Measurements from ENCODE around the gene PATE2. TPM values are rescaled to one million over a fixed set of nuclear protein-coding genes. Genes with fewer than 3 reads are reported as not detected.

Gene PATE2
- polyA plus RNA-seq: not detected

- H3K27ac ChIP-seq (ENCODE audit: low read depth, low read length): no peak within 1 kb of the TSS
These were observed at the start of gene PATE2 for GRCh38 chr11:125778728-125779127. Gene PATE2 (minus strand): TSS chr11:125778828. CDS start chr11:125778773, 55 bp downstream.

DNA sequence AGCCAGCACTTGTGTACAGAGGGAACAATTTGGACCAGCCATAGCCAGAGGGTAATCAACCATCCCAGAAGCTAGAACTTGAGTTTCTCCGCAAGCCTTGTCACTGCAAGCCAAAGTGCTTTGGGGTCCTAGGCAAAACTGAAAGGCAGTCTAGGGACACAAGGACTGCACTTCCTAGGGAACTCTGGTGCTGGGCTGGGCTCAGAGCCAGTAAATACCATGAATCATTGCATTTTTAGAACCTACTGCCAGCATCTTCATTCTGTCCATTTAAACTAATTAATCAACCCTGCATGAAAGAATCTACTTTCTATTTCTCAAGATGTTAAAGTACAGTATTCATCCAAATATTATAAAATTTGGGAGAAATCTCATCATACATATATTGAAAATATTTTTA is 29.3 kb upstream of the PATE2 start:
- no peak overlapping the region for H3K27ac ChIP-seq (ENCODE audit: low read depth, low read length)
- 88 to 100% (median 95%) methylated on average over 1 of the region's 1 CpG for WGBS, 3 donors

DNA sequence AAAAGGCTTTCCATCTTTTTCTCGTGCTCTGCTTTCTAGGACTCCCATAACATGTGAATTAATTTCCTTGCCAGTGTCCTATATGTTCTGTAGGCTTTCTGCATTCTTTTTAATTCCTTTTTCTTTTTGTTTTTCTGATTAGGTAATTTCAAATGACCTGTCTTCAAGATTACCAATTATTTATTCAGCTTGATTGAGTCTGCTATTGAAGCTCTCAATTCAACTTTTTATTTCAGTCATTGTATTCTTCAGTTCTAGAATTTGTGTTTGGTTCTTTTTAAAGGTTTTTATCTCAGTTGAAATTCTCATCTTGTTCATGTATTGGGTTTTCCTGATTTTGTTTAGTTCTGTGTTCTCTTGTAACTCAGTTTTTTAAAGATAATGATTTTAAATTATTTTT is 23.8 kb upstream of the PATE2 start:
- no peak overlapping the region for H3K27ac ChIP-seq (ENCODE audit: low read depth, low read length)
- 0 to 50% (median 43%) methylated on average over 1 of the region's 1 CpG for WGBS, 3 donors

DNA sequence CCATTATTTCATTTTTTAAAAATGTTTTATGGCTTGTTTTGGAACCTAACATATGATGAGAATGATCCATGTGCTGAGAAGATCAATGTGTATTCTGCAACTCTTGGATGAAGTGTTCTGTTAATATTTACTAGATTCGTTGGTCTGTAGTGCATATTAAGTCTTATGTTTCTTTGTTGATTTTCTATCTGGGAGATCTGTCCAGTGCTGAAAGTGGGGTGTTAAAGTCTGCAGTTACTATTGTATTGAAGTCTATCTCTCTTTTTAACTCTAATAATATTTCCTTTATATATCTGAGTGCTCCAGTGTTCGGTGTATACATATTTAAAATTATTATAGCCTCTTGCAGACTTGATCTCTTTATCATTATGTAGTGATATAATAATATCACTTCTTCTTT is 21.2 kb upstream of the PATE2 start:
- 37 to 58% (median 52%) methylated on average over 2 of the region's 2 CpGs for WGBS, 3 donors
- H3K27ac ChIP-seq (ENCODE audit: low read depth, low read length): no peak overlapping the region

- WGBS, 3 donors: 36 to 53% (median 39%) methylated on average over 4 of the region's 4 CpGs
- no peak overlapping the region for H3K27ac ChIP-seq (ENCODE audit: low read depth, low read length)
These were observed 19.0 kb upstream of the PATE2 start for GRCh38 chr11:125797641-125798040.

DNA sequence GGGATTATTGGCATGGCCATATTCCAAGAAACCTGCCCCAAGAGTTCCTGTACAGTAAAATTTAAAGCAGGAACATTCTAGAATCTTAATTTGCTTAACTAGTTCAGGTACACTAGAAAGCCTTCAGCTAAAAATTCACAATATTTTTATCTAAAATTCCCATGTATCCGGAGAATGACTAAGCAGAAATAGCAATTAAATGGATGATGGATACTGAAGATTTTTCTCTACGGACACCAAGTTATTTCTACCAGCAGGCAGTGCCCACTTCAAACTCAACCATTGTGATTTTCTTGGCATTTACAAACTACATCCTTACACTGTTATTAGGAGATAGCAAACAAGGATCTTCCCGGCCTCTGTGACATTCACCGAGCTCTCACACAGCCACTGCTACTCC is 12.2 kb upstream of the PATE2 start:
- H3K27ac ChIP-seq (ENCODE audit: low read depth, low read length): no peak overlapping the region
- WGBS, 3 donors: 90 to 95% (median 95%) methylated on average over 4 of the region's 4 CpGs

DNA sequence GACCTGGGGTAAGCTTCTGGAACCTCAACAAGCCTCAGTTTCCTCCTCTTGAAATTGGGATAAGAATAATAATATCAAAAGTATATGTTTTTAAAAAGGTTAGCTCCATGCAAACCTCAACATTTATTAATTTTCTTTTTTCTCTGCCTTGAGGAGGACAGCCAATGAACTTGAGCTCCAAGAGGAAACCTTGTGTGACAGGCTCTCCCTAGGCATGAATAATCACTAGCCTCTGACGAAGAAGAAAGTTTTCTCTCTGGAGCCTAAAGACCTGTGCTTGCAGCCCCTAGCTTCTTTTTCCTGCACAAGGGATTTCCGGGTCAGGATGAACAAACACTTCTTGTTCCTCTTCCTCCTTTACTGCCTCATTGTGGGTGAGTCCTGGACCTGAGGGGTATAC is 9.2 kb upstream of the PATE2 start, which contains the start of gene PATE3:
PATE3 (plus strand) TSS at position 301 of the 400 bp plus-strand sequence; CDS start at position 326, 25 bp downstream.
- no peak within 1 kb of the TSS for H3K27ac ChIP-seq (ENCODE audit: low read depth, low read length)
- WGBS, 3 donors: 36 to 41% (median 40%) methylated on average over 2 of the region's 2 CpGs

GRCh38 chr11:125784678-125785077 is 6.0 kb upstream of the PATE2 start:
- H3K27ac ChIP-seq (ENCODE audit: low read depth, low read length): no peak overlapping the region
- WGBS, 3 donors: 42 to 61% (median 46%) methylated on average over 2 of the region's 2 CpGs

DNA sequence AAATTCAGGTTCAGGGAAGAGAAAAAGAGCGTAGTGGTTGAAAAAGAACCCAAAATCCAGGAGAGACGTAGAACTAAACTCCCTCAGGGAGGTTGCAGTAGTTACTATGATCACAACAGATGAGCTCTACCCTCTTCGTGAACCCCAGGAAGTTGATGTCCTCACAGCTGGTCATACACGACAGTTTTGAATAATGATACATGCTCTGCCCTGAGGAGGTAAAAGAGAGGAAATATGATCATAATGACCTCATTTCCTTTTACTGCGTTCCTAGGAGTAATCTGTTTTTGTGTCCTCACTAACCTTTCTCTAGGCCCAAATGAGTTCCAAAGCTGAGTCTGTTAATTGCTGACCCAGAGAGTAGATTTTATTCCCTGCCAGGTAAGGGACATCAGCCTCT is 1.3 kb downstream of the PATE2 start:
- WGBS, 3 donors: 42 to 57% (median 42%) methylated on average over 5 of the region's 5 CpGs
- no peak overlapping the region for H3K27ac ChIP-seq (ENCODE audit: low read depth, low read length)

GRCh38 chr11:125773516-125773915 is 5.1 kb downstream of the PATE2 start:
- WGBS, 3 donors: 49 to 63% (median 63%) methylated on average over 3 of the region's 3 CpGs
- no peak overlapping the region for H3K27ac ChIP-seq (ENCODE audit: low read depth, low read length)

- 54 to 72% (median 61%) methylated on average over 3 of the region's 3 CpGs for WGBS, 3 donors
These were observed 5.7 kb downstream of the PATE2 start for GRCh38 chr11:125772834-125773505.

GRCh38 chr11:125770583-125770982 is 8.0 kb downstream of the PATE2 start:
- 64 to 81% (median 72%) methylated on average over 2 of the region's 2 CpGs for WGBS, 3 donors
- no peak overlapping the region for H3K27ac ChIP-seq (ENCODE audit: low read depth, low read length)

More at GRCh38 chr11:125772834-125773505, 5.7 kb downstream of the PATE2 start:
- H3K27ac ChIP-seq (ENCODE audit: low read depth, low read length): no peak overlapping the region

DNA sequence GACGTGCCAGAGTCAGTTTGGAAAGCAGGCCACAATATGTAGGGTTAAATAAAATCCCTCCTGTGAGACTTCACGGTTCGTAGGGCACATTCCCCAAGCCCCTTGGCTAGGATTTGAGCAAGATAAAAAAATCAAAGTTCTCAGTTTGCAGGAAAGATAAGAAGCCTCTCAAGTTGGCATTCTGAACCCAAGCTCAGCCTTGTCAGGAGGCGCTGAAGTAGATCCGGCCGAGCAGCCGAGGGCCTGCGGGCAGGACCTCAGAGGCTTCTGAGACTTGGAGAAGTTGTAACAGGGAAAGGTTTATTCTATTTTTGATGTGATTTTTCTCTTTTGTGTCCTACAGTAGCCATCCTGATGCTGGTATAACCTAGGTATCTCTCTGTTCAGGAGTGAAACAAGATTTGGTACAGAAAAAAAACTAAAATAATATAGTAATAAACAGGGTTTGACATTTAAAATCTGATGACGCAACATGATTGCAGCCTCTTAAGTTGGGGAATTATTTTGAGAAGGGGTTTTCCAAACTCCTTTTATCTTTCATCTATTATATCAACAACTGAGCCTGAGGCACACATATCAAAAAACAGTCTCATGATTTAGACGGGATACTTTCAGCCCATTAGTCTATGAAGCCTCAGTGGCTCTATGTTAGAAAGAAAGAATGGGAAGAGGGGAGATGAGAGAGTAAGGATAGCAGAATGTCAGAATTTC is 10.1 kb downstream of the PATE2 start:
- WGBS, 3 donors: 53 to 56% (median 53%) methylated on average over 10 of the region's 10 CpGs
- H3K27ac ChIP-seq (ENCODE audit: low read depth, low read length): no peak overlapping the region

DNA sequence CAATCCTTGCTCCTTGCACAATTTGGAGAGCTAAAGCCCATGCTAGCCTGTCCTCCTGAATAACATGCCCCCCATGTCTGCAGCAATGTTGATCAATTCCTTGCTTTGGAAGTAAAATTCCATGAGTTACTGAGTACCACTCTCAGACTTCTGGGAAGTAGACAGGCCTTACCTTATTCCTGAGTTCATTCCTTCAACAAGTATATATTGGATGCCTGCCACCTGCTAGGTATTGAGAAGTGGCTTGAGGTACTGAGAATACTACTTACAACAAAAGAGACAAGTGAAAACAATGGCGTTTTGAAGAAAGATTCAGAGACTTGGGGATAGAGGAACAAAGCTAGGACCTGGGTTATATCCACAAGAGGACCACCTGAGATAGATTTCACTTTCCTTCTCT is 12.4 kb downstream of the PATE2 start:
- no peak overlapping the region for H3K27ac ChIP-seq (ENCODE audit: low read depth, low read length)
- WGBS, 3 donors: 48 to 80% (median 70%) methylated on average over 1 of the region's 1 CpG

DNA sequence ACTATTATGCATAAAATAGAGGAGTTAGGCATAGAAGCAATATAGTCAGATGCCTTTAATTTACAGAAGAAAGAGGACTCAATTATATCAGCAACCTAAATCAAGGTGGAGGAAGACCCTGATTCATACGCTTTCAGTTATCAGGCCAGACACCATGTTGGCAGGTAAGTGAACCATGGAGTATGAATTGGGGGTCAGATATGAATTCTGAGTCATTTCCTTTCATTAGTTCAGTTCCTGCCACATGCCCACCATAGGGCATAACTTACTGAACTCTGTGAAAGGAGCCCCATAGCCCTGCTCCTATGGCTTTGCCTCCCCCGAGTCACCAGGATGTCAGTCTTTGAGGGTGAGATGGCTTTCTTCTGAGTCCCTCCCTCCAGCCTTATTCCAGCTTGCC is 15.1 kb downstream of the PATE2 start:
- 88 to 93% (median 93%) methylated on average over 2 of the region's 2 CpGs for WGBS, 3 donors

DNA sequence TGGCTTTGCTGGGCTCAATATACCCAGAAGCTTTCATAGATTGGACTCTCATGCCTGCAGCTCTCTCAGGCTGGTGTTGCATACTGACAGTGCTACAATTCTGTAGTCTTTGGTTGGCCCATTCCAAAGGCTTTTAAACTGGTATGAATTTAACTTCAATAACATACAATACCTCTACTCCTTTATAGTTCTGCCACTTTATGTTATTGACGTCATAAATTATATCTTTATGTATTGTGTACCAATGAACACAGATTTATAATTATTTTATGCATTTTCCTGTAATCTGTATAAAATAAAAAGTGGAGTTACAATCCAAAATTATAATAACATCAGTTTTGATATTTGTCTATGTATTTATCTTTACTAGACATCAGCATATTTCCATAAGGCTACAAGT is 16.2 kb downstream of the PATE2 start:
- H3K27ac ChIP-seq (ENCODE audit: low read depth, low read length): no peak overlapping the region
- 68 to 89% (median 84%) methylated on average over 1 of the region's 1 CpG for WGBS, 3 donors

More for the DNA sequence above, 15.1 kb downstream of the PATE2 start:
- no peak overlapping the region for H3K27ac ChIP-seq (ENCODE audit: low read depth, low read length)

- WGBS, 3 donors: 69 to 80% (median 76%) methylated on average over 7 of the region's 7 CpGs
- no peak overlapping the region for H3K27ac ChIP-seq (ENCODE audit: low read depth, low read length)
These were observed 22.6 kb downstream of the PATE2 start for GRCh38 chr11:125756050-125756449.

DNA sequence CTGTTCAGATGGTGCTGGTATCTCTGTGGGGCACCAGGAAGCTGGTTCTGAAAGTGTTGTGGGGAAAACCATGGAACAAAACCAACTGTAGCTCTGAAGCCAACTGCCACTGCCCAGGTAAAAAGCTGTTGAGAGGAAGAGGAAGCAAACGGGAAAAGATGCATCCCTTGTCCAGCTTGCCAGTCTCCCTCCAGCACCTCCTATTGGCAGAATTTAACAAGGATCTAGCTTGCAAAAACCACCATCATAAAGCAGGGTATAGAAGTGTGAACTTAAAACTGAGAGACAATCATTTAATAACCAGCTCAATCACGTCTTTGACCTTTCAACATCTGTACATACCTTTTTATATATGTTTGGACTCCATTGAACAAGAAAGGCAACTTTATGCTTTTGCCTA is 28.0 kb downstream of the PATE2 start:
- H3K27ac ChIP-seq (ENCODE audit: low read depth, low read length): no peak overlapping the region
- WGBS, 3 donors: 35 to 49% (median 45%) methylated on average over 2 of the region's 2 CpGs

GRCh38 chr11:125745979-125746378 is 32.6 kb downstream of the PATE2 start, which contains the start of gene PATE1:
Gene PATE1 (plus strand): TSS chr11:125746279. CDS start chr11:125746305, 26 bp downstream.
- WGBS, 3 donors: 65 to 88% (median 84%) methylated on average over 3 of the region's 3 CpGs
- H3K27ac ChIP-seq (ENCODE audit: low read depth, low read length): no peak within 1 kb of the TSS

GRCh38 chr11:125743681-125744080 is 34.9 kb downstream of the PATE2 start:
- WGBS, 3 donors: 67 to 91% (median 86%) methylated on average over 1 of the region's 1 CpG
- no peak overlapping the region for H3K27ac ChIP-seq (ENCODE audit: low read depth, low read length)
